HG03575 (cell line): ENCODE measurements around the gene OR5L1.

Experiments
- ATAC-seq: cut with Tn5 transposase; IDR thresholded peaks from one replicate; pipeline ENCODE4 v1.9.1; 2021; ENCODE audit not compliant: unreplicated experiment, insufficient number of reproducible peaks, low FRiP score; ENCODE audit errors: extremely low read depth

The OR5L1 gene

DNA sequence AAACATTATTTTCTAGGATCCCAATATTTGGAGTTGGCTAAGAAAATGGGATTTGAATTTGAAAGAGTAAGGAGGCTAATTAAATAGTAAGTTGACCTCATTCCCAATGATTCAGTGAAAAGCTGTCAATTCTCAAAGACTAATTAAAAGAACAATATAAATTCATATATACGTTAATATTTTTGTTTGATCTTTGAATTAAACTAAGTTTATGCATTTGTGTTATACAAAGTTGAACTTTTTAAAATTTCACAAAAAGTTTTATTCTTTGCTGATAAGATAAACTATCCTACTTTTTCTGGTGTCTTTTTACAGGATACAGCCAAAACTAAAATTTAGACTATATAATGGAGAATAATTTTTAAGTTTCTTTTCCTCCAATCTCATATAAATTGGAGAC, at the start of gene OR5L1:
Gene OR5L1, plus strand, starts transcription at position 301 of the 400 bp plus-strand sequence. CDS start 100 bp downstream, outside the sequence.
- no peak for ATAC-seq

DNA sequence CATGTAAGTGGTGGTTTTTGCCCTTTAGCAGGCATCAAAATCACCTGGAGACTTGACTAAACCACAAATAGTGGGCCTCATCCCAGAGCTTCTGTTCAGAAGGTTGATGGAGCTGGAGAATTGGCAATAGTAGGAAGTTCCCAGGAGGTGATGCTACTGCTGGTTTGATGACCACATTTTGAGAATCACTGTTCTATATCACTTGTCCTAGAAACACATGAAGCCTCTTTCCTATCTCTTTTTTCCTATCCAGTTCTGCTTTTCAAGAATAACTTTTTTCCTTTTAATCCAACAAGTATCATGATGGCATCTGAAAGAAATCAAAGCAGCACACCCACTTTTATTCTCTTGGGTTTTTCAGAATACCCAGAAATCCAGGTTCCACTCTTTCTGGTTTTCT, 38.0 kb upstream of the OR5L1 start, which contains the start of gene OR5D13:
Gene OR5D13, plus strand, starts transcription at position 301 of the 400 bp plus-strand sequence. Its CDS starts 0 bp downstream, at position 301.
- ATAC-seq: no peak

DNA sequence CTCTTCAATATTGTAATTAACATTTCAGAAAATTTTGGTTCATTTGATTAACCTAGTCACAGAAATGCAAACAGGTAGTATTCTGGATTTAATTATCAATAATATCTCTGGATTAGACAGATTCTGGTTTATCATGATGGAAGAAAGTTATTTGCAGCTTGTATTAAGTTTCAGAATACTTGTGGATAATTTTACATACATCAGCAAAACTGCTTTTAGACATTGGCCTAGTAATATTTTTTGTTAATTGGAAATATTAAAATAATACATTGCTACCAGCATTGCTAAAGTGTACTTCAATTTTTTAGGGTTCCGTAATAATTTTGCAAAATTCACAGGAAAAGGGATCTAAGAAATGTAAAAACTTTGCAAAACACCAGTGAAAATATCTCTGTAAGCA, 19.6 kb upstream of the OR5L1 start:
- no peak for ATAC-seq

DNA sequence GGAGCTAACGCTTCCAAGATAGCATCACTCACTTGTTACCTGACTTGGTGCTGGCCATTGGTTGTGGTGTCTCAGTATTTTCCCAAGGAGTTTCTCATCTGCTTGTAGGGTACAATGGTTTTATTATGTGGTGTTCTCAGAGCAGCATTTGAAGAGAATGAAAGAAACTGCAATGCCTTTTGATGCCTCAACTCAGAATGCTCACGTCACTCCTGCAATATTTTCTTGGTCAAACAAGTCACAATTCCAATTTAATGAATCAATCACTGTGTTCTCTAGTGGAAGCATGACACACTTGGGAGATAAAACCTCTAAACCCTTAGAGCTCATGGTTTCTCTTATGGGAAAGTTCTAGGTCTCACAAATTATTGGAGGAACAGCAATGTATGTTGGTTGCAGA, 17.8 kb upstream of the OR5L1 start:
- no peak for ATAC-seq

DNA sequence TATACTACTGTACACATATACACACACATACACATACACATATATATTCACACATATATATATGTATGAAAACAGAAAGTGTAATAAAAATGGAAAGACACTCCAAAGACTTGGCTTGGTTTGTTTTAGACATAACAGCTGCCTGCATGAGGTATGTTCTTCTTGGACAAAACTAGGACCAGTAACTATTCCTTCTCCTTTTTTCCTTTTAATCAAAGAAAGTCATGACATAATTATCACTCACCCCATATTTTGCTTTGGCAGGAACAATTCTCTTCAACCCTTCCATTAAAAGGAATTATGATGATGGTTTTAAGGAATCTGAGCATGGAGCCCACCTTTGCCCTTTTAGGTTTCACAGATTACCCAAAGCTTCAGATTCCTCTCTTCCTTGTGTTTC, 15.9 kb upstream of the OR5L1 start, which contains the start of gene OR5D14:
Gene OR5D14, plus strand, starts transcription at position 301 of the 400 bp plus-strand sequence. Its CDS starts 0 bp downstream, at position 301.
- no peak for ATAC-seq

DNA sequence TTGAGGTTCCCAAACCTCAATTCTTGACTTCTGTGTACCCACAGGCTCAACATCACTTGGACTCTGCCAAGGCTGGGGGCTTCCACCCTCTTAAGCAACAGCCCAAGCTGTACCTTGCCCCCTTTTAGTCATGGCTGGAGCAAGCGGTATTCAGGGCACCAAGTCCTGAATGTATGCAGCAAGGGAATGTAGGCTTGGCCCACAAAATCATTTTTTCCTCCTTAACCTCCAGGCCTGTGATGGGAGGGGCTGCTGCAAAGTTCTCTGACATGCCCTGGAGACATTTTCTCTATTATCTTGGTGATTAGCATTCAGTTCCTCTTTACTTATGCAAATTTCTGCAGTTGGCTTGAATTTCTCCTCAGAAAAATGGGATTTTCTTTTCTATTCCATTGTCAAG, 4.9 kb upstream of the OR5L1 start:
- no peak for ATAC-seq

DNA sequence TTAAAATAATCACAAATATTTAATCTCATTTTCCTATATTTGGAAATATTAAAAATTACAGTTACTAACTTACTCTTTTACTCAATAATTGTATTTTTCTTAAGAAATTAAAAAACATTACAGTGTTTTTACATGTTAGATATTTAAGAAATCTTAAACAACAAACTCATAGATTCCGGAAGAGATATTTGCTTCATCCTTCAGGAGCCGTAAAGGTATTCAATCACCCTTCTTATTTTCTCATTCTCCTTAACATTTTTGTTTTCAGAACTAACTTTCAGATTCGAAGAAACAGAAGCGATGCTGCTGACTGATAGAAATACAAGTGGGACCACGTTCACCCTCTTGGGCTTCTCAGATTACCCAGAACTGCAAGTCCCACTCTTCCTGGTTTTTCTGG, 8.2 kb downstream of the OR5L1 start, which contains the start of gene OR5D18:
Gene OR5D18, plus strand, starts transcription at position 301 of the 400 bp plus-strand sequence. Its CDS starts 0 bp downstream, at position 301.
- ATAC-seq: no peak

DNA sequence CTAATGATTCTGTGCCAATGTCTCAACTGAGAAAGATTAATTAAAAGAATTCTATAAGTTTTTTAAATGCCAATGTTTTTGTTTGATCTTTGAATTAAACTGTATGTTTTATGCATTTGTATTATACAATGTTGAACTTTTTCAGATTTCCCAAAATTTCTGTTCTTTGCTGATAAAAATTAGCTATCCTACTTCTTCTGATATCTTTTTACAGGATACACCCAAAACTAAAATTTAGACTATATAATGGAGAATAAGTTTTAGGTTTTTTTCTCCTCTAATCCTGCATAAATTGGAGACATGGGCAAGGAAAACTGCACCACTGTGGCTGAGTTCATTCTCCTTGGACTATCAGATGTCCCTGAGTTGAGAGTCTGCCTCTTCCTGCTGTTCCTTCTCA, 15.8 kb downstream of the OR5L1 start, which contains the start of gene OR5L2:
Gene OR5L2, plus strand, starts transcription at position 301 of the 400 bp plus-strand sequence. Its CDS starts 0 bp downstream, at position 301.
- no peak for ATAC-seq

DNA sequence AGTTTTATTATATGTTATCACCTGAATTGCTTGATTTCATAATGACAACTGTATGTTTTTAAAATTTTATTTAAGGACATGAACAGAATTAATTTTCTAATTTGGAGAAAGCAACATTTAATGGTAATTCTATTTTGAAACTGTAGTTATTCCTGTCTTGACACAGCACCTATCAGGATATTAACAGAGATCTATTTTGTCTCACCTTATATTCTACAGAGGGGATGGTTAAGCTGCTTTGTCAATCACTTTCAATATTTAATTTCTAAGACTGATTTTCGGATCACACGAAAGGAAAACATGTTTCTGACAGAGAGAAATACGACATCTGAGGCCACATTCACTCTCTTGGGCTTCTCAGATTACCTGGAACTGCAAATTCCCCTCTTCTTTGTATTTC, 27.3 kb downstream of the OR5L1 start, which contains the start of gene OR5D16:
Gene OR5D16, plus strand, starts transcription at position 301 of the 400 bp plus-strand sequence. Its CDS starts 0 bp downstream, at position 301.
- no peak for ATAC-seq

DNA sequence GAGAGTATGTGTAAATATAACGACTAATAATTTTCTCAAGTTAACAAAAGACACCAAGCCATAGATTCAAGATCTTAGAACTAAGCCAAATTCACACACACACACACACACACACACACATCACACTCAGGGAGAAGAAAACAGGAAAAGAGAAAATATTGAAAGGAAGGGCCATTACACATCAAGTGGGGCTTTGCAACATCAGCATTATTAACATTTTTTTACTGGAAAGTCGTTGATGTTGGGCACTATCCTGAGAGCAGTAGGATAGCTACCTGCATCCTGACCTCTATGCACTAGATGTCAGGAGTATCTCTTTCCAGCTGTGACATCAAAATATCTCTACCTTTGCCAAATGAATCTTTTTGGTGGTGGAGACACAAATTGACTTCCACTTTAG, 36.3 kb downstream of the OR5L1 start:
- no peak for ATAC-seq

DNA sequence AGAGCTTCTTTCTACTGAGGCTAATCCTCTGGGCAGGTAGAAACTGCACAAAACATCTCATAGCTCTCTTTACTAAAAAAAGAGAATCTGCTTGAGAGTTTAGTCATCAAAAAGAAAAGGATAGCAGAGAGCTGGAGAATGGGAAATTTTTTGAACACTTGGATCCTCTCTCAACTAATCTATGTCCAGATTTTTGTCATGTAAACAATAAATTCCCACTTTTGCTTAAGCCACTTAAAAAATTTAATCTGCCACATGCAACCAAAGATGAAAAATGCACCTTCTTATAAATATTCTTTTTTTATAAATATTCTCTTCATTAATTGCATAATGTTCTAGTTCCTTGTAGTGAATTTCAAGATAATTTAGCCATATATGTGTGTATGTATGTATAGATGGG, 37.9 kb downstream of the OR5L1 start:
- ATAC-seq: no peak

DNA sequence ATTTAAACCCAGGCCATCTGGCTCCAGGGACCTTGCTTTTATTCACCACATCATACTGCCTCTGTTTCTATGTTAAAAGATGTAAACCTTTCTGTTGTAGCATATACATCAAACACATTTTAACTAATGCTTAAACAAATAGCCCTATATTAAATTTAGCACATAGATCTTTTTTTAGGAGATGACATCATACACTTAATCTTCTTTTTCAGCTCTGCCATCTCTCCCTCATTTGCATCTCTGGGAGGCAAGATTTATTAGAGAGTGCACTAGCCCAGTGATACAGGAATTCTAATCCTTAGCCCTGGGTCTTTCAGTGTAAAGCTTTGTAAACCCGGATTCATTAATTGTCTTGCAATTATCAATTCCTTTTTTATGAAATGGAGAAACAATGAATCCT, 41.0 kb downstream of the OR5L1 start:
- no peak for ATAC-seq

DNA sequence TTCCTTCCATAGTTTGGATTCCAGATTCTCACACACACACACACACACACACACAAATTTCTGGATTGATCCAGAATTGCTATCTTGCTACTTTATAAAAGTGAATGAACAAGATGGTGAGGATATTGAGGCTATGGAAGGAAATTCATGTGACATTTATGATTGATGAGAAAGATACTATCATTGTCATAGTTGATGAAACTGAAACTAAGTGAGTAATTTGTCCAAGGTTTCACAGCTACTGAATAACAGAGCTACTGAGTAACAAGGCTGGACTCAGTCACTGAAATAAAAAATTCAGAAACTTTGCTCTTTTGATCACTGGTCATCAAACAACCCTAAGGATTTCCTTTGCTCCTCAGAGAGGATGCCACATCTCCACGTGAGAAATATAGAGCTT, 43.5 kb downstream of the OR5L1 start:
- no peak for ATAC-seq
